Measurements from ENCODE around the gene PLPP4. TPM values are rescaled to one million over a fixed set of nuclear protein-coding genes. Genes with fewer than 3 reads are reported as not detected.

Gene PLPP4
- total RNA-seq, 1 experiment from 2014 or later, result not detected

DNA sequence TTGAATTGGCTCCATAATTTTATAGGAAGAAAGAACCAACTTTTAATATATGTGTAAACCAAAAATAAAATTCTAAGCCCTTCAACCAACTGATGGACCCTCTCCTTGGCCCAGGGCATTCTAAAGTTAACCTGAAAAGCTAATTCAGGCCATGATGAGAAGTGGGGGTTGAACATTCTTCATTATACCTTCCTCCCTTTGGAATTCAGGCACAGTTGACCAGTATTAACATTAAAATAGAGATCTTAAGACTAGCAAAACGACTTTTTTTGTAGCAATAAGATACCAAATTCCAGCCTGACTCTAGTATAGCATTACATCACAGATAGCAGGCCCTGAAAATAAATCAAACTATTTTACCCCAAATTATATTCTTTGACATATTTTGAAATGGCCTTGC lies 173.2 kb downstream of the PLPP4 start:
- H3K9me3 ChIP-seq (ENCODE audit: control insufficient read depth in 1 of 2, insufficient read depth in 1 of 2, low read depth in 1 of 2, low read length in 2 of 2), result no peaks in the 10 kb centered on the region
- no TSS peak for BruUV-seq (replicated peaks)
- DNase-seq (ENCODE audit: low read depth, low spot score) (no peak), ATAC-seq (no peak)
- H3K27ac ChIP-seq (ENCODE audit: low read depth, low read length), result no peak overlapping the region
- no peak overlapping the region for H3K4me2 ChIP-seq (ENCODE audit: low read length)
- RAD21 ChIA-PET (ENCODE audit: low non-redundant PET in 1 of 2, low total read pairs in 2 of 2, uncharacterized antibody in 2 of 2, unreplicated experiment in 2 of 2), result no interaction called here
- no peak overlapping the region for H3K4me3 ChIP-seq (replicated peaks in 1 of 2; ENCODE audit: low read depth in 1 of 2, low read length in 2 of 2)
- TF ChIP-seq TCF7L2 (IDR thresholded peaks at IDR 0.05; ENCODE audit: borderline replicate concordance, extremely low read depth, insufficient read depth, insufficient read length) (no peak), JUND (IDR thresholded peaks at IDR 0.05) (no peak), SIN3A (IDR thresholded peaks at IDR 0.05; ENCODE audit: low read depth) (no peak), ZNF274 (IDR thresholded peaks at IDR 0.05; ENCODE audit: low read depth, low read length) (no peak), YY1 (IDR thresholded peaks at IDR 0.05; ENCODE audit: extremely low read depth, insufficient replicate concordance, low read depth, low read length) (no peak), POLR2A (IDR thresholded peaks at IDR 0.05; ENCODE audit: borderline replicate concordance, extremely low read depth, insufficient read depth, insufficient read length) (no peak), CBX3 (IDR thresholded peaks at IDR 0.05; ENCODE audit: low read depth) (no peak), CEBPB (IDR thresholded peaks at IDR 0.05; ENCODE audit: low read depth) (no peak), SRF (IDR thresholded peaks at IDR 0.05; ENCODE audit: low read depth) (no peak)
- TF ChIP-seq, protein P1, sequence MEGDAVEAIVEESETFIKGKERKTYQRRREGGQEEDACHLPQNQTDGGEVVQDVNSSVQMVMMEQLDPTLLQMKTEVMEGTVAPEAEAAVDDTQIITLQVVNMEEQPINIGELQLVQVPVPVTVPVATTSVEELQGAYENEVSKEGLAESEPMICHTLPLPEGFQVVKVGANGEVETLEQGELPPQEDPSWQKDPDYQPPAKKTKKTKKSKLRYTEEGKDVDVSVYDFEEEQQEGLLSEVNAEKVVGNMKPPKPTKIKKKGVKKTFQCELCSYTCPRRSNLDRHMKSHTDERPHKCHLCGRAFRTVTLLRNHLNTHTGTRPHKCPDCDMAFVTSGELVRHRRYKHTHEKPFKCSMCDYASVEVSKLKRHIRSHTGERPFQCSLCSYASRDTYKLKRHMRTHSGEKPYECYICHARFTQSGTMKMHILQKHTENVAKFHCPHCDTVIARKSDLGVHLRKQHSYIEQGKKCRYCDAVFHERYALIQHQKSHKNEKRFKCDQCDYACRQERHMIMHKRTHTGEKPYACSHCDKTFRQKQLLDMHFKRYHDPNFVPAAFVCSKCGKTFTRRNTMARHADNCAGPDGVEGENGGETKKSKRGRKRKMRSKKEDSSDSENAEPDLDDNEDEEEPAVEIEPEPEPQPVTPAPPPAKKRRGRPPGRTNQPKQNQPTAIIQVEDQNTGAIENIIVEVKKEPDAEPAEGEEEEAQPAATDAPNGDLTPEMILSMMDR (IDR thresholded peaks at IDR 0.05 in 2 of 3, conservative IDR thresholded peaks at IDR 0.05 in 1 of 3; ENCODE audit: borderline replicate concordance in 1 of 3, insufficient read depth in 1 of 3, low read depth in 2 of 3, low read length in 2 of 3), result no peak
- TF ChIP-seq, protein P2, sequence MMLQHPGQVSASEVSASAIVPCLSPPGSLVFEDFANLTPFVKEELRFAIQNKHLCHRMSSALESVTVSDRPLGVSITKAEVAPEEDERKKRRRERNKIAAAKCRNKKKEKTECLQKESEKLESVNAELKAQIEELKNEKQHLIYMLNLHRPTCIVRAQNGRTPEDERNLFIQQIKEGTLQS (IDR thresholded peaks at IDR 0.05), result no peak
- intact Hi-C loops (cut with micrococcal nuclease), result no loop called here
- no peaks in the 10 kb centered on the region for H3K4me1 ChIP-seq (ENCODE audit: control insufficient read depth in 1 of 2, insufficient read depth in 2 of 2, low read length in 2 of 2)
- H3K79me2 ChIP-seq (ENCODE audit: insufficient read depth, low read length), result no peaks in the 10 kb centered on the region
- H3K9ac ChIP-seq (ENCODE audit: low read length), result no peak overlapping the region
- H2AFZ ChIP-seq (ENCODE audit: low read depth, low read length, poor library complexity, severe bottlenecking), result no peak overlapping the region
- peaks cover 28% of the 10 kb centered on the region for H3K27me3 ChIP-seq (ENCODE audit: insufficient read depth, low read length)
- POLR2A ChIA-PET, result no interaction called here
- H4K20me1 ChIP-seq (ENCODE audit: insufficient read depth), result no peaks in the 10 kb centered on the region
- no peaks in the 10 kb centered on the region for H3K9me2 ChIP-seq (ENCODE audit: insufficient read depth)
- no peaks in the 10 kb centered on the region for H3K36me3 ChIP-seq (ENCODE audit: control insufficient read depth in 1 of 2, insufficient read depth in 2 of 2, low read length in 2 of 2)
- CTCF ChIA-PET, result no interaction called here
